Effector memory CD4-positive, alpha-beta T cell (primary cell): ENCODE measurements around the gene CUL1.

Experiments used
- DNase-seq, 3 donors: peaks; one replicate each; pipeline ENCODE4 v3.0.0-alpha.2; 2020
- H3K27ac ChIP-seq: 2 replicates; pipeline ENCODE4 v1.7.0; 2013; ENCODE audit warnings: mild to moderate bottlenecking, low read length, moderate library complexity; ENCODE audit not compliant: insufficient read depth, poor library complexity, severe bottlenecking
- H3K27me3 ChIP-seq: replicated peaks from 2 replicates; pipeline ENCODE4 v1.7.0; 2013; ENCODE audit warnings: mild to moderate bottlenecking, low read length; ENCODE audit not compliant: insufficient read depth, control insufficient read depth, poor library complexity, severe bottlenecking
- H3K36me3 ChIP-seq: 2 replicates; pipeline ENCODE4 v1.7.0; 2013; ENCODE audit warnings: mild to moderate bottlenecking, low read length, moderate library complexity; ENCODE audit not compliant: control insufficient read depth, insufficient read depth
- H3K4me1 ChIP-seq: 2 replicates; pipeline ENCODE4 v1.7.0; 2013; ENCODE audit warnings: low read length, mild to moderate bottlenecking; ENCODE audit not compliant: control insufficient read depth, insufficient read depth, poor library complexity, severe bottlenecking
- H3K4me3 ChIP-seq: 2 replicates; pipeline ENCODE4 v1.7.0; 2013; ENCODE audit warnings: low read length, low read depth, mild to moderate bottlenecking; ENCODE audit not compliant: insufficient read depth, poor library complexity, severe bottlenecking
- H3K9me3 ChIP-seq: 2 replicates; pipeline ENCODE4 v1.7.0; 2013; ENCODE audit warnings: mild to moderate bottlenecking, low read length, moderate library complexity; ENCODE audit not compliant: control insufficient read depth

CUL1 gene

GRCh38 chr7:148794476-148794875 lies 95.8 kb downstream of the CUL1 start:
- no peaks in the 10 kb centered on the region for H3K27me3 ChIP-seq
- no peak overlapping the region for H3K27ac ChIP-seq
- no peak overlapping the region for H3K4me3 ChIP-seq
- H3K36me3 ChIP-seq = peaks cover 74% of the 10 kb centered on the region
- no peaks in the 10 kb centered on the region for H3K9me3 ChIP-seq
- no peak for DNase-seq
- no peaks in the 10 kb centered on the region for H3K4me1 ChIP-seq

- H3K27ac ChIP-seq = no peak overlapping the region
- no peak overlapping the region for H3K4me3 ChIP-seq
- no peak for DNase-seq
- H3K9me3 ChIP-seq = no peaks in the 10 kb centered on the region
- H3K27me3 ChIP-seq = no peaks in the 10 kb centered on the region
- no peaks in the 10 kb centered on the region for H3K4me1 ChIP-seq
- H3K36me3 ChIP-seq = peaks cover 72% of the 10 kb centered on the region
Measured at GRCh38 chr7:148796841-148797240, 98.1 kb downstream of the CUL1 start.

GRCh38 chr7:148799893-148800555 lies 101.3 kb downstream of the CUL1 start:
- H3K4me3 ChIP-seq = no peak overlapping the region
- H3K27ac ChIP-seq = no peak overlapping the region
- H3K27me3 ChIP-seq = no peaks in the 10 kb centered on the region
- H3K4me1 ChIP-seq = no peaks in the 10 kb centered on the region
- no peak for DNase-seq
- no peaks in the 10 kb centered on the region for H3K9me3 ChIP-seq
- H3K36me3 ChIP-seq = peaks cover 55% of the 10 kb centered on the region

GRCh38 chr7:148800677-148801076 lies 102.0 kb downstream of the CUL1 start:
- Histone ChIP-seq H3K36me3 (peaks cover 57% of the 10 kb centered on the region), H3K27ac (no peak overlapping the region), H3K4me3 (no peak overlapping the region), H3K4me1 (no peaks in the 10 kb centered on the region), H3K9me3 (no peaks in the 10 kb centered on the region), H3K27me3 (no peaks in the 10 kb centered on the region)
- no peak for DNase-seq

GRCh38 chr7:148802101-148802493 lies 103.4 kb downstream of the CUL1 start:
- Histone ChIP-seq H3K4me3 (no peak overlapping the region), H3K27ac (no peak overlapping the region), H3K9me3 (no peaks in the 10 kb centered on the region), H3K36me3 (peaks cover 51% of the 10 kb centered on the region), H3K4me1 (no peaks in the 10 kb centered on the region), H3K27me3 (no peaks in the 10 kb centered on the region)
- DNase-seq = no peak

GRCh38 chr7:148803094-148803493 lies 104.4 kb downstream of the CUL1 start:
- DNase-seq = no peak
- Histone ChIP-seq H3K27ac (no peak overlapping the region), H3K27me3 (no peaks in the 10 kb centered on the region), H3K4me1 (no peaks in the 10 kb centered on the region), H3K9me3 (no peaks in the 10 kb centered on the region), H3K36me3 (peaks cover 43% of the 10 kb centered on the region), H3K4me3 (no peak overlapping the region)

- Histone ChIP-seq H3K27ac (no peak overlapping the region), H3K4me1 (no peaks in the 10 kb centered on the region), H3K4me3 (no peak overlapping the region), H3K9me3 (no peaks in the 10 kb centered on the region), H3K36me3 (peaks cover 35% of the 10 kb centered on the region), H3K27me3 (no peaks in the 10 kb centered on the region)
- no peak for DNase-seq
Measured at GRCh38 chr7:148804343-148805235, 105.9 kb downstream of the CUL1 start.

GRCh38 chr7:148806187-148806586 lies 107.5 kb downstream of the CUL1 start:
- H3K27ac ChIP-seq = no peak overlapping the region
- no peaks in the 10 kb centered on the region for H3K4me1 ChIP-seq
- peaks cover 22% of the 10 kb centered on the region for H3K36me3 ChIP-seq
- no peaks in the 10 kb centered on the region for H3K27me3 ChIP-seq
- H3K9me3 ChIP-seq = no peaks in the 10 kb centered on the region
- H3K4me3 ChIP-seq = no peak overlapping the region
- DNase-seq = no peak

- peaks cover 16% of the 10 kb centered on the region for H3K36me3 ChIP-seq
- H3K27me3 ChIP-seq = no peaks in the 10 kb centered on the region
- no peak overlapping the region for H3K4me3 ChIP-seq
- no peak overlapping the region for H3K27ac ChIP-seq
- H3K4me1 ChIP-seq = no peaks in the 10 kb centered on the region
- DNase-seq = no peak
- no peaks in the 10 kb centered on the region for H3K9me3 ChIP-seq
Measured at GRCh38 chr7:148807436-148807835, 108.7 kb downstream of the CUL1 start.

GRCh38 chr7:148809856-148810255 lies 111.2 kb downstream of the CUL1 start:
- Histone ChIP-seq H3K36me3 (peaks cover 16% of the 10 kb centered on the region), H3K27me3 (no peaks in the 10 kb centered on the region), H3K4me3 (no peak overlapping the region), H3K9me3 (no peaks in the 10 kb centered on the region), H3K27ac (no peak overlapping the region), H3K4me1 (no peaks in the 10 kb centered on the region)
- DNase-seq = no peak
